ENCODE results near the gene TCTA.
A peak's percentile ranks its signal among the peaks of the same experiment; 100 is the strongest.

Gene TCTA

GRCh38 chr3:49411535-49411967 lies 672 bp upstream of the TCTA start:
- Histone ChIP-seq H3K9me3 (ENCODE audit: control insufficient read depth, insufficient read depth, low read length) (no peaks in the 10 kb centered on the region), H3K36me3 (ENCODE audit: control insufficient read depth, low read length) (peaks cover 61% of the 10 kb centered on the region), H3K9me2 (replicated peaks; ENCODE audit: control insufficient read depth, low read length) (no peaks in the 10 kb centered on the region), H3K27ac (ENCODE audit: low read depth, low read length) (peak overlapping the region; percentile 71), H3K4me2 (ENCODE audit: low read length) (peak overlapping the region; percentile 73), H3K4me3 (ENCODE audit: low read length) (peak overlapping the region; percentile 96), H3K79me2 (ENCODE audit: control insufficient read depth, low read length) (peaks cover 80% of the 10 kb centered on the region), H3K4me1 (ENCODE audit: control insufficient read depth, low read length) (peaks cover 59% of the 10 kb centered on the region), H4K20me1 (ENCODE audit: control insufficient read depth, insufficient read depth, low read depth, low read length) (peaks cover 31% of the 10 kb centered on the region), H3F3A (ENCODE audit: control insufficient read depth, insufficient read depth) (peaks cover 8% of the 10 kb centered on the region), H3K27me3 (ENCODE audit: control insufficient read depth, low read length) (no peaks in the 10 kb centered on the region)
- TF ChIP-seq EZH2phosphoT487 (IDR thresholded peaks at IDR 0.05; ENCODE audit: borderline replicate concordance, low read length) (no peak), CTCF (IDR thresholded peaks at IDR 0.05; ENCODE audit: low read depth, low read length, poor library complexity, severe bottlenecking) (no peak)

GRCh38 chr3:49412632-49413337 lies 562 bp downstream of the TCTA start:
- Histone ChIP-seq H3K36me3 (ENCODE audit: control insufficient read depth, low read length) (peaks cover 66% of the 10 kb centered on the region), H3K4me2 (ENCODE audit: low read length) (peak overlapping the region; percentile 97), H3K9me3 (ENCODE audit: control insufficient read depth, insufficient read depth, low read length) (no peaks in the 10 kb centered on the region), H3K4me1 (ENCODE audit: control insufficient read depth, low read length) (peaks cover 58% of the 10 kb centered on the region), H3K27ac (ENCODE audit: low read depth, low read length) (peak overlapping the region; percentile 71), H3K79me2 (ENCODE audit: control insufficient read depth, low read length) (peaks cover 74% of the 10 kb centered on the region), H4K20me1 (ENCODE audit: control insufficient read depth, insufficient read depth, low read depth, low read length) (peaks cover 31% of the 10 kb centered on the region), H3K9me2 (replicated peaks; ENCODE audit: control insufficient read depth, low read length) (no peaks in the 10 kb centered on the region), H3K27me3 (ENCODE audit: control insufficient read depth, low read length) (no peaks in the 10 kb centered on the region), H3F3A (ENCODE audit: control insufficient read depth, insufficient read depth) (peaks cover 8% of the 10 kb centered on the region), H3K4me3 (ENCODE audit: low read length) (peak overlapping the region; percentile 96)
- TF ChIP-seq CTCF (IDR thresholded peaks at IDR 0.05; ENCODE audit: low read depth, low read length, poor library complexity, severe bottlenecking) (no peak), EZH2phosphoT487 (IDR thresholded peaks at IDR 0.05; ENCODE audit: borderline replicate concordance, low read length) (no peak)

- Histone ChIP-seq H3K4me2 (ENCODE audit: low read length) (peak overlapping the region; percentile 97), H3K4me3 (ENCODE audit: low read length) (peak overlapping the region; percentile 96), H3K27me3 (ENCODE audit: control insufficient read depth, low read length) (no peaks in the 10 kb centered on the region), H3K9me3 (ENCODE audit: control insufficient read depth, insufficient read depth, low read length) (no peaks in the 10 kb centered on the region), H3K27ac (ENCODE audit: low read depth, low read length) (no peak overlapping the region), H3F3A (ENCODE audit: control insufficient read depth, insufficient read depth) (peaks cover 8% of the 10 kb centered on the region), H3K4me1 (ENCODE audit: control insufficient read depth, low read length) (peaks cover 54% of the 10 kb centered on the region), H4K20me1 (ENCODE audit: control insufficient read depth, insufficient read depth, low read depth, low read length) (peaks cover 28% of the 10 kb centered on the region), H3K79me2 (ENCODE audit: control insufficient read depth, low read length) (peaks cover 69% of the 10 kb centered on the region), H3K36me3 (ENCODE audit: control insufficient read depth, low read length) (peaks cover 66% of the 10 kb centered on the region), H3K9me2 (replicated peaks; ENCODE audit: control insufficient read depth, low read length) (no peaks in the 10 kb centered on the region)
- no peak for TF ChIP-seq CTCF (IDR thresholded peaks at IDR 0.05; ENCODE audit: low read depth, low read length, poor library complexity, severe bottlenecking)
- no peak for TF ChIP-seq EZH2phosphoT487 (IDR thresholded peaks at IDR 0.05; ENCODE audit: borderline replicate concordance, low read length)
These were observed 1.1 kb downstream of the TCTA start for GRCh38 chr3:49413338-49413734.
